MCF 10A (cell line): Measurements from ENCODE around the gene HSPBP1. TPM values are rescaled to one million over a fixed set of nuclear protein-coding genes. Genes with fewer than 3 reads are reported as not detected.

ENCODE experiments used
- BruUV-seq: library from RNA; stranded (reverse); fragments of 400-500 nt; replicated peaks from 2 replicates; lab custom pipeline; 2021; lab: Mats Ljungman, UMichigan
- CTCF ChIA-PET: fragments of 300-600 bp; sonication (Branson Sonifier 250); formaldehyde crosslinking; extraction: SDS; loops from one replicate; lab custom pipeline; 2021; ENCODE audit warnings: antibody characterized with exemption, inconsistent platforms; lab: Yijun Ruan, JAX
- POLR2A ChIA-PET: fragments of 300-600, 350-650 bp; sonication (Branson Sonifier 250); formaldehyde crosslinking; extraction: SDS; loops from one replicate; lab custom pipeline; 2020; ENCODE audit warnings: antibody characterized with exemption, inconsistent platforms; lab: Yijun Ruan, JAX
- DNase-seq: peaks from one replicate; pipeline ENCODE4 v3.0.0-alpha.2; 2018; ENCODE audit not compliant: unreplicated experiment
- H3K27ac Mint-ChIP-seq: one replicate; pipeline ENCODE4 v1.8.0; 2022; ENCODE audit warnings: mild to moderate bottlenecking, low read depth, mixed read lengths; ENCODE audit not compliant: unreplicated experiment
- H3K27me3 Mint-ChIP-seq: one replicate; pipeline ENCODE4 v1.8.0; 2022; ENCODE audit warnings: mixed read lengths; ENCODE audit not compliant: insufficient read depth, unreplicated experiment
- H3K36me3 Mint-ChIP-seq: one replicate; pipeline ENCODE4 v1.8.0; 2022; ENCODE audit warnings: mild to moderate bottlenecking, moderate library complexity, mixed read lengths; ENCODE audit not compliant: insufficient read depth, unreplicated experiment
- H3K4me1 Mint-ChIP-seq: one replicate; pipeline ENCODE4 v1.8.0; 2022; ENCODE audit warnings: mixed read lengths; ENCODE audit not compliant: insufficient read depth, unreplicated experiment
- H3K4me3 Mint-ChIP-seq: one replicate; pipeline ENCODE4 v1.8.0; 2022; ENCODE audit warnings: mild to moderate bottlenecking, moderate library complexity, mixed read lengths; ENCODE audit not compliant: unreplicated experiment
- H3K9me3 Mint-ChIP-seq: one replicate; pipeline ENCODE4 v1.8.0; 2022; ENCODE audit warnings: mixed read lengths; ENCODE audit not compliant: unreplicated experiment
- intact Hi-C: fragments of 100-400 bp; cut with micrococcal nuclease; formaldehyde crosslinking; loops from 2 replicates; pipeline ENCODE4 v1.14.1; 2022
- total RNA-seq: library from RNA; stranded (reverse); gene quantifications from 2 replicates; pipeline ENCODE4 v1.2.3, GENCODE V29; 2022
- TF ChIP-seq, protein P1 (sequence below): fragments of 200-600 bp; IDR thresholded peaks from one replicate; pipeline ENCODE4 v1.8.0; 2022; ENCODE audit warnings: antibody characterized with exemption, mild to moderate bottlenecking; ENCODE audit not compliant: unreplicated experiment

HSPBP1 gene
- total RNA-seq, 1 experiment from 2014 or later: 53.1 TPM

DNA sequence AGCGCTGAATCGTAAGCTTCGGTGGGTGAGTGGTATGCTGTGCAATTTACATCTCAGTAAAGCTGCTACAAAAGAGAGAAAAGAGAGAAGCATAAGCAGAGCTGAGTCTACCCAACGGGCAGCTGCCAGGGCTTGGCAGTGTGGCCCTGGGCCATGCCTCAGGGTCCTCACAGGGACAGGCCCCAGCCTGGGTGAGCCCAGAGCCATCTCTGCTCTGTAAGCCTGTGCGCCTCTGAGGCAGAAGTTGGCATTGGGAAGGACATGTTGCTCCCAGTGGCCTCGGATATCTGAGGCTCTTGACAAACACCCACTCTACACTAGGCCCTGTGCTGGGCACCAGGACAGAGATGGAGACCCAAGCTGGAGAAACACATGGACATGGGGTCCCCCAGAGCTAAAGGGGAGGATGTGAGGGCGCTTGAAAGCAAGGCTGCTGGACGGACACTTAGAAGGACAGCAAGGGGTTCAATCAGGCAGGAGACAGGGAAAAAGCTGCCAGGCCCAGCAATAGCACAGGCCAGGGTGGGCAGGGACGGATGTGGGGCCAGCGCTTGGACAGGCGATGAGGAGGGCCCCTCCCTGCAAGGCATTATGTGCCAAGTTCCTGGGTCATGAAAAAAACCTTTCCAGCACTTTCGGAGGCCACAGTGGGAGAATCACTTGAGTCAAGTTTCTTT lies 35.8 kb downstream of the HSPBP1 start:
- POLR2A ChIA-PET: no interaction called here
- no peaks in the 10 kb centered on the region for H3K4me1 Mint-ChIP-seq
- CTCF ChIA-PET: interaction anchor here (0.6 to 1.9 kb wide), 3 partner anchors 12 to 223 kb away, joined by 3 to 4 read pairs (median 4); no protein-coding TSS in a partner anchor
- H3K9me3 Mint-ChIP-seq: no peaks in the 10 kb centered on the region
- H3K27ac Mint-ChIP-seq: no peak overlapping the region
- no peaks in the 10 kb centered on the region for H3K27me3 Mint-ChIP-seq
- H3K4me3 Mint-ChIP-seq: no peak overlapping the region
- no peak for DNase-seq
- intact Hi-C loops: no loop called here
- BruUV-seq: TSS peak; percentile 20
- TF ChIP-seq, protein P1, sequence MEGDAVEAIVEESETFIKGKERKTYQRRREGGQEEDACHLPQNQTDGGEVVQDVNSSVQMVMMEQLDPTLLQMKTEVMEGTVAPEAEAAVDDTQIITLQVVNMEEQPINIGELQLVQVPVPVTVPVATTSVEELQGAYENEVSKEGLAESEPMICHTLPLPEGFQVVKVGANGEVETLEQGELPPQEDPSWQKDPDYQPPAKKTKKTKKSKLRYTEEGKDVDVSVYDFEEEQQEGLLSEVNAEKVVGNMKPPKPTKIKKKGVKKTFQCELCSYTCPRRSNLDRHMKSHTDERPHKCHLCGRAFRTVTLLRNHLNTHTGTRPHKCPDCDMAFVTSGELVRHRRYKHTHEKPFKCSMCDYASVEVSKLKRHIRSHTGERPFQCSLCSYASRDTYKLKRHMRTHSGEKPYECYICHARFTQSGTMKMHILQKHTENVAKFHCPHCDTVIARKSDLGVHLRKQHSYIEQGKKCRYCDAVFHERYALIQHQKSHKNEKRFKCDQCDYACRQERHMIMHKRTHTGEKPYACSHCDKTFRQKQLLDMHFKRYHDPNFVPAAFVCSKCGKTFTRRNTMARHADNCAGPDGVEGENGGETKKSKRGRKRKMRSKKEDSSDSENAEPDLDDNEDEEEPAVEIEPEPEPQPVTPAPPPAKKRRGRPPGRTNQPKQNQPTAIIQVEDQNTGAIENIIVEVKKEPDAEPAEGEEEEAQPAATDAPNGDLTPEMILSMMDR: no peak
- peaks cover 39% of the 10 kb centered on the region for H3K36me3 Mint-ChIP-seq

DNA sequence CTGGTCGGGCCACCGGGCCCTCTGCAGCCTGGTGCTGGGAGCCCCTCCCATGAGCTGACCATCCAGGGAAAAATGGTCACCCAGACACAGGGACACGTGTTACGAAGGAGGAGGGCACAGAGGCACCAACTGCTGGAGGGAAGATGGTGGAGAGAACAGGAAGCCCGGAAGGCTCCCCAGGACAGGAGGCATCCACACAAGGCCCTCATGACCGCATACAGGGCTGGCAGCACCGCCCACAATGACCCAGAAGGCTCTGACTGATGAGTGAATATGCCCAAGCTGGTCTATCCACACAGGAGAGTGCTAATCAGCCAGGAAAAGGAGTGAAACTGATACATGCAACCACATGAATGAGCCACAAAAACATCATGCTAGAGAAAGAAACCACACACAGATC lies 37.4 kb downstream of the HSPBP1 start:
- no peak for DNase-seq
- no peaks in the 10 kb centered on the region for H3K4me1 Mint-ChIP-seq
- intact Hi-C loops: no loop called here
- BruUV-seq: no TSS peak
- TF ChIP-seq, protein P1: no peak
- H3K9me3 Mint-ChIP-seq: no peaks in the 10 kb centered on the region
- no peaks in the 10 kb centered on the region for H3K27me3 Mint-ChIP-seq
- H3K4me3 Mint-ChIP-seq: no peak overlapping the region
- CTCF ChIA-PET: no interaction called here
- H3K27ac Mint-ChIP-seq: peak overlapping the region; percentile 55
- peaks cover 51% of the 10 kb centered on the region for H3K36me3 Mint-ChIP-seq
- POLR2A ChIA-PET: no interaction called here

DNA sequence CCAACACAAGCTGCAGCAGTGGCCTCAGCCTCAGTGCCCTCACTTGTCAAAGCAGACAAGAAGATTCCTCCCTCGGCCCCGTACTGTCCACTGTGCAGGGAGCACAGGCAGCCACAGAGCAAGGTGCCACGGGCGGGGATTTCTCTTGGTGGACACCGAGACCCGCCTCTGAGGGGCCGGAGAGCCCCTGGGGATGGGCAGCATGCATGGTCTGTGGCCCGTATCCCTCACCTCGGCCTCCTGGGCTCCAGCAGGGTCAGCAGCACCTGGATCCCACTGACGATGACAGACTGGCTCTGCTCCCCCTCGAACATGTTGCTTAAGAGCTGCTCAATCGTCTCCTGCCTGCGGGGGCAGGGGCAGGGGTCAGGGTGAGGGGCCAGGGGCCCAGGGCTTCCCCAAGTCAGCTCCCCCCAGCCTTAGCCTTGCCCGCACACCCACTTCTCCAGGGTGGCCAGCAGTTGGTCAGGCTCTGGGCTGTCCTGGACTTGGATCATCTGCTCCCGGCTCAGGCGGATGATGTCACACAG lies 37.9 kb downstream of the HSPBP1 start:
- H3K4me1 Mint-ChIP-seq: no peaks in the 10 kb centered on the region
- DNase-seq: no peak
- BruUV-seq: no TSS peak
- peaks cover 55% of the 10 kb centered on the region for H3K36me3 Mint-ChIP-seq
- intact Hi-C loops: no loop called here
- H3K9me3 Mint-ChIP-seq: no peaks in the 10 kb centered on the region
- H3K4me3 Mint-ChIP-seq: no peak overlapping the region
- TF ChIP-seq, protein P1: no peak
- H3K27ac Mint-ChIP-seq: no peak overlapping the region
- POLR2A ChIA-PET: no interaction called here
- CTCF ChIA-PET: interaction anchor here (0.6 kb wide), 1 partner anchor 101 kb away, joined by 3 read pairs; no protein-coding TSS in a partner anchor
- H3K27me3 Mint-ChIP-seq: no peaks in the 10 kb centered on the region

DNA sequence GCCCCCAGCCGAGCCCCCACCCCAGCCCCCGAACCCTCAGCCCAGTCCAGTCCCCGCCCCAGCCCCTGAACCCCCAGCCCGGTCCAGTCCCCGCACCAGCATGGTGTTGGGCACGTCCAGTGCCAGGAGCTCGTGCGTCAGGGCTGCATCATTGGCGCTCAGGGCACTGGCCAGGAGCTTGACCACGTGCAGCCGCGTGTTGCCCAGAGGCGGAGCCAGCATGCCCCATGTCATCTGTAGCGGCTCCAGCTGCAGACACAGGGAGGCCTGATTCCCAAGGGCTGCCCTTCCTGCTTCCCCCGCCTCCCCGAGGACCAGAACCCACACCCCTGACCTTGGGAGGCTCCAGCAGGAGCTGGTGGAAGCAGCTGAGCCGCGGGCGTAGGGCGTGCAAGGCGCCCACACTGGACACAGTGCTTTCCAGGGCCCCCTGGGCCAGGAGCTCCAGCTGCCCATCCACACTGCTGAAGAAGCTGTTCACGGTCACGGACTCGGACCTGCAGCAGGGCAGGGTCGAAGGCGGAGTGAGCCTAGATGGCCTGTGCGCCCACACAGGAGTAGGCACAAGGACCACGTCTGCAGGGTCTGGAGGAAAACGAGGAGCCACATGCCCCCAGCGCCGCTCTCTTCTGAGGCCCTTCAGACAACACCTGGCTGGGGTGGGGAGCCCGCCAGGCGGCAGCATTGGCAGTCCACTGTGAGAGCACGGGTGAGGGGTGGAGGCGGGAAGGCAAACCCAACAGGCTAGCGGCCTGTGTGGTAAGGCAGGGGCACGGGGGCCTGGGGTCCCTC lies 38.6 kb downstream of the HSPBP1 start:
- no peaks in the 10 kb centered on the region for H3K4me1 Mint-ChIP-seq
- no peak overlapping the region for H3K4me3 Mint-ChIP-seq
- no peak overlapping the region for H3K27ac Mint-ChIP-seq
- peaks cover 57% of the 10 kb centered on the region for H3K36me3 Mint-ChIP-seq
- TF ChIP-seq, protein P1: no peak
- intact Hi-C loops: no loop called here
- DNase-seq: no peak
- no peaks in the 10 kb centered on the region for H3K9me3 Mint-ChIP-seq
- no peaks in the 10 kb centered on the region for H3K27me3 Mint-ChIP-seq
- POLR2A ChIA-PET: no interaction called here
- CTCF ChIA-PET: interaction anchor here (0.6 to 1.2 kb wide), 3 partner anchors 14 to 167 kb away, joined by 3 to 6 read pairs (median 3); no protein-coding TSS in a partner anchor
- no TSS peak for BruUV-seq
